VCaP (cell line): ENCODE data around the gene SLPI.

Experiments used
- H3K27ac ChIP-seq: fragments of 450-650 bp; 2 replicates; pipeline ENCODE4 v1.5.1; 2017
- TF ChIP-seq, protein P1 (sequence below): fragments of 450-650 bp; conservative IDR thresholded peaks from 2 replicates; pipeline ENCODE4 v1.5.1; 2017; ENCODE audit warnings: mild to moderate bottlenecking, moderate library complexity

SLPI gene

DNA sequence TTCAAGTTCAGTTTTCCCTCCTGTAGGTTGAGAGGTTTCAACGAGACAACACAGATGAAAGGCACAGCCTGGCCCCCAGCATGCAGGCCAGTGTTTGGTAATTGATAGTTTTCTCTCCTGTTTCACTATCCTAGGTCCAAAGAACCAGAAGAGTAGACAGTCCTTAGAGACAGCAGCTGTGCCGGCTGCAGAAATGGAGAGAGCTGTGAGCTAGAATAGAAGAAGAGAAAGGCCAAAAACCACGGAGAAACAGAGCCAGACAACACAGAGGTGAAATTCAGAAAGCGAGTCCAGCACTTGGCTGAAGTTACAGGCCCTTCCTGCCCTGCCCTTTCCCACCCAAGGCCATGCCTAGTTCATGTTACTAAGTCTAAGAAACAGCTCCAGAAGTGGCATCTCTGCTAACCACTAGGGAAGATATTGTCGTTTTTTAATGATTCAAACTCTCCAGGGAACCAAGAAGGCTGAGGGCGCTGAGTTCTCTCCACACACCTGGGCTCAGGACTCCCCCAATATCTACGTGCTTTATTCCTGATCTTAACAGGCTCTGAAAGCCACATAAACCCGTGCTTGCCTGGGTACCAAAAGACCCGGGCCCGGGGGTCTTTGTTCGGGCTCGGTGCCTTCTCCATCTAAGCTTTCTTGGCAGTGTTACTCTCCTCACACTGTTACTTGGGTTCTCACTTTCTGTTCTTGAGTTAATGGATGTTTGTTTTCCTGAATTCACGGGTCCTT lies 35.7 kb upstream of the SLPI start:
- TF ChIP-seq, protein P1, sequence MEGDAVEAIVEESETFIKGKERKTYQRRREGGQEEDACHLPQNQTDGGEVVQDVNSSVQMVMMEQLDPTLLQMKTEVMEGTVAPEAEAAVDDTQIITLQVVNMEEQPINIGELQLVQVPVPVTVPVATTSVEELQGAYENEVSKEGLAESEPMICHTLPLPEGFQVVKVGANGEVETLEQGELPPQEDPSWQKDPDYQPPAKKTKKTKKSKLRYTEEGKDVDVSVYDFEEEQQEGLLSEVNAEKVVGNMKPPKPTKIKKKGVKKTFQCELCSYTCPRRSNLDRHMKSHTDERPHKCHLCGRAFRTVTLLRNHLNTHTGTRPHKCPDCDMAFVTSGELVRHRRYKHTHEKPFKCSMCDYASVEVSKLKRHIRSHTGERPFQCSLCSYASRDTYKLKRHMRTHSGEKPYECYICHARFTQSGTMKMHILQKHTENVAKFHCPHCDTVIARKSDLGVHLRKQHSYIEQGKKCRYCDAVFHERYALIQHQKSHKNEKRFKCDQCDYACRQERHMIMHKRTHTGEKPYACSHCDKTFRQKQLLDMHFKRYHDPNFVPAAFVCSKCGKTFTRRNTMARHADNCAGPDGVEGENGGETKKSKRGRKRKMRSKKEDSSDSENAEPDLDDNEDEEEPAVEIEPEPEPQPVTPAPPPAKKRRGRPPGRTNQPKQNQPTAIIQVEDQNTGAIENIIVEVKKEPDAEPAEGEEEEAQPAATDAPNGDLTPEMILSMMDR = no peak
- peak overlapping the region; percentile 56; the same call in 1 of the 2 replicates for H3K27ac ChIP-seq

DNA sequence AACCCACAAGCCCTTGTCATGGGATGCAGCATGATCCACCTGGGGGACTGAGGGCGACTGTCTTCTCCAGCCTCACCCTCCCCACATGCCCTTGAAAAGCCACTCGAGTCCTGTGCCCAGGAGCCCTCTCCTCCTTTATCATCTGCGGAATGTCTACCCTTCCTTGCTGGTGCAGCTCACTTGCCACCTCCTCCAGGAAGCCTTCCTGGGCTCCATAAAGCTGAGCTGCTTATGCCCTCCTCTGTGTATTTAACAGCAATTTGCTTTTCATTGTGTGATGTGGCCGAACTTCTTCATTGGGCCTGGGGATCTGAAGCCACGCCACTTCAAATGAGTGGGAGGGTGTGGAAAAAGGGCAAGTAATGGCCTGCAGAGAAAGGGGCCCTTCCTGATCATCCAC lies 34.5 kb upstream of the SLPI start:
- no peak overlapping the region for H3K27ac ChIP-seq
- TF ChIP-seq, protein P1 = no peak

DNA sequence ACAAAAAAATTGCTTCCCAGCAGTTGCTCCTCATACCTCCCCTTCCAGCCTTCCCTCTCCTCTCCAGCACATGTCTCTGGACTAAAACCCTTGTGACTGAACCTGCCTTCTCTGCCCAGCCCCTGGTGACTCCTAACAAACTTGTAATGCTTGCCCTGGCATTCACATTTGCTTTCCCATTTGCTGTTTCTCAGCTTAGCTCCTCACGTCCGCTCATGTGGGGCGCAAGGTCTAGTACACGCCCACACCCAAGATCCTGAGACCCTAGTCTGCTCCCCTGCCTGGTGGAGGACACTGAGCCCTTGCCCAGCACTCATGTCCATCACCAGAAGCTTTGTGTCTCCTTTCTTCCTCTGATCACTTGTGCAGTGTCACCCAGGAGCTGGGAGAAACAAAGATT lies 34.0 kb upstream of the SLPI start:
- H3K27ac ChIP-seq = no peak overlapping the region
- TF ChIP-seq, protein P1 = no peak

DNA sequence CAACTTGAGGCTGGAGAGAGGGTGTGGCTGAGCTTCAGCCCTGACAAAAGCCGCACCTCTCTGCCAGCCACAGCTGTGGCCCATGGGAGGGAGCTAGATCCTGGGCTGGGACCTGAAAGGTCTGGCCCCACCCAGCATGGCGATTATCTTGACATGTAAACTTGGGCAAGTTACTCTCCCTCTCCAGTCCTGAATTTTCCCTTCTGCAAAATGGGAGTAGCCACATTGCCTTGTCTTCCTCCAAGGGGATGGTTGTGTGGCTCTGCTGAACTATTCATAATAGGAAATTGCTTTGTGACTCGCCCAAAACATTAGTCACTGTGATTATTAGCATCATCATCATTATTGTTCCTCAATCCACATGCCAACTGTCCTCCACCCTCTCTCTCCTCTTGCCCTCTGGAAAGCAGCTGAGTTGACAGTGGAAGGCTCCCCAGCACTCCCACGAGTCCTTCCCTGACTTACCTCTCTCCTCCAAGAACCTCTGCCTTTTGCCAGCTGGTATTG lies 29.2 kb upstream of the SLPI start:
- TF ChIP-seq, protein P1 = no peak
- no peak overlapping the region for H3K27ac ChIP-seq

DNA sequence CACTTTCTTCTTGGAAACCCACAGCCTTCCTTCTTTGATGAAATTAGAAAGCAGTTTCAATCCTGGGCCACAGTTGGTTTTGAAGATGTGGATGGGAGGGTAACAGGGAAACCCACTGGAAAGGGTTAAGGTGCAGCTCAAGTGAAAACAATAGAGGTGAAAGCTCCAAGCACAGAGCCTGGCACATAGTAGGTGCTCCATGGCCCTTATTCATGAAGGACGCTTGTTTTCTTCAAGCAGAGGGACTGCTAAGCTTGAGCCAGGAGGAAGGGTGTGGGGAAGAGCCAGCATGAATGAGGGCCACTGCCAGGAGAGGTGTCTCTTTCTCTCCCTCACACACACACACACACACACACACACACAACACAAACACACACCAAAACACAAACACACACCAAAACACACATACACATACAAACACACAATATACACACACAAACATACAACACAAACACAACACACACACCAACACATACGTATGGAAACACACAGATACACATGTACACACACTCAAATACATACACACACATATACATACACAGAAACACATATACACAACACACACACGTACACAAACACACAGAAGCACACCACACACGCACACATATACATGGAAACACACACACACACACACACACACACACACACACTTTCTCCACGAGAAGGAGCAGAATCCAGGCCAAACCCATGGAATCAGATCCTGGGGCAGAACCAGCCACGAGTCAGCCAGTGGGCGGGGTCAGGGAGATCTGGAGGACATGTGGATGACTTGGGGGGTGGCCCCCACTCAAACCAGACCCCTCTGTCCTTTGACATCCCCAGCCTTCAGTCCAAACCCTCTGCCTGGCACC lies 28.6 kb upstream of the SLPI start:
- no peak overlapping the region for H3K27ac ChIP-seq
- TF ChIP-seq, protein P1 = no peak

DNA sequence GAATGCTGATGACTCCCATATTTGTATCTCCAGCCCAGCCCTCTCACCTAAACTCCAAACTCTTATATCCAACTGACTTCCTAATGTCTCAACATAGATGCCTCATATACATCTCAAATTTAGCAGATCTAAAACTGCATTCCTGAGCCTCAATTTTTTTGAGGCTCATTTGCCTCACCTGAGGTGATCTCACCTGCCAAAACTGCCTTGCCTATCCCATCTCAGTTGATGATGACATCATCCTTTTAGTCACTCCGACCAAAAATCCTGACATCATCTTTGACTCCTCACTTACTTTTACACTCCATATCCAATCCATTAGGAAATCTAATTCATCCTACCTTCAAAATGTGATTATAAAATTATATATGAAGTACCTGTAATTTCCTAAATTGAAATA lies 25.6 kb upstream of the SLPI start:
- TF ChIP-seq, protein P1 = no peak
- H3K27ac ChIP-seq = no peak overlapping the region

DNA sequence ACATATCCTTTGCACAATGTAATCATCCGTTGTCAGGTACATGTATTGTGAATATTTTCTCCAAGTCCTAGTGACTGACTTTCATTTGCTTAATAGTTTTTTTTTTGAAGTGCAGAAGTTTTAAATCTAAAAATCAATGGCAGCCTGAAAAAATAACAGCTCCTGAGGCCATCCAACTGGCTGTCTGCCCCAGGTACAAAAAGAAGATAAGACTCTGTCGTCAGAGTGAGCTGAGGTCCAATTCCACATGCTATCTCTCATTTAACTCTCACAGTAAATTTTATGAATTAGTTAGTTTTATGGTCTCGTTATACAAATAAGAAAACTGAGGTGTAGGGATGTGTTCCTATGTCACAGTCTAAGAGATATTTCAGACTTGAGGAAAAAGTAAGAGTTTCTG lies 21.0 kb upstream of the SLPI start:
- TF ChIP-seq, protein P1 = no peak

More for the DNA sequence above, 21.0 kb upstream of the SLPI start:
- H3K27ac ChIP-seq = no peak overlapping the region
